GM23338 (cell line): ENCODE measurements around the gene IMPA2.
A peak's percentile ranks its signal among the peaks of the same experiment; 100 is the strongest.

Source experiments
- CREB1 ChIP-seq: fragments of 250-450 bp; sonication (Bioruptor Pico); IDR thresholded peaks from 2 replicates; pipeline ENCODE4 v1.5.0; 2020; ENCODE audit warnings: low read depth, mild to moderate bottlenecking, moderate library complexity
- EZH2 ChIP-seq: fragments of 200-600 bp; sonication (generic); IDR thresholded peaks from one replicate; pipeline ENCODE4 v1.8.0; 2017; ENCODE audit warnings: antibody characterized with exemption, mild to moderate bottlenecking, low read depth; ENCODE audit not compliant: unreplicated experiment
- EZH2phosphoT487 ChIP-seq: fragments of 200-600 bp; sonication (generic); IDR thresholded peaks from one replicate; pipeline ENCODE4 v1.8.1; 2018; ENCODE audit warnings: antibody characterized with exemption; ENCODE audit not compliant: unreplicated experiment
- POLR2AphosphoS5 ChIP-seq: IDR thresholded peaks from 2 replicates; pipeline ENCODE4 v1.6.1; 2016; ENCODE audit warnings: antibody characterized with exemption, low read depth
- TF ChIP-seq, protein P1 (sequence below), 2 experiments: fragments of 200-600 bp in 1 of 2; sonication (generic) in 1 of 2; conservative IDR thresholded peaks; 2 replicates each; pipeline versions ENCODE4 v1.5.1 to v1.6.1; 2016 to 2017; ENCODE audit warnings: antibody characterized with exemption in 2 of 2, low read depth in 2 of 2, mild to moderate bottlenecking in 2 of 2, moderate library complexity in 1 of 2
- TF ChIP-seq, protein P2 (sequence below): IDR thresholded peaks from one replicate; pipeline ENCODE4 v1.6.1; 2018; ENCODE audit warnings: antibody characterized with exemption; ENCODE audit not compliant: unreplicated experiment
- TF ChIP-seq, protein P3 (sequence below): IDR thresholded peaks from 2 replicates; pipeline ENCODE4 v1.6.1; 2016; ENCODE audit warnings: antibody characterized with exemption

DNA sequence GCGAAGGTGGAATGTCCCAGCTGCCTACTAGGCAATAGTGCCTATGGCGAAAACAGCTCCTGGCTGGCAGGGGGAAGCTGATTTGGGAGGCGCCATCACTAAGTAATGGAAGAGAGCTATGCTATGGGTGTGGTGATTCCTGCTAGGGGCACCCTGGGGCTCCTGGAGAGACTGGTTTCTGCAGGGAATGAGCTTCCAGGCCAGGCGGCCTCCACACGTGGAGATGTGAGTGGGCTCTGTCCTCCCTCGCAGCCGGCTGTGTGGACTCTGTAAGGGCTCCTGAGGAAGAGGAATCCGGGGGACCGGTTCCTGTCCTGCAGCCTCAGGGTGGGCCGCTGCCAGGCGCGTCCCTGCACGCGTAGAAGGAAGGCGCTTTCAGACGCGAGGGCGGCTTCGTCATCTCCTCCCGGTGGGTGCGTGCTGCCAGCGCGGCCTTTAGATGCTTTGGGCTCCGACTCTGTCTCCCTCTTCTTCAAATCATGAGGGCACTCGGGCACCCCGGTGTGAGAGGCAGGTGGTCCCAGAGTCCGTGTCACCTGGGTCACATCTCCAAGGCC, 56.9 kb downstream of the IMPA2 start:
- TF ChIP-seq, protein P1, sequence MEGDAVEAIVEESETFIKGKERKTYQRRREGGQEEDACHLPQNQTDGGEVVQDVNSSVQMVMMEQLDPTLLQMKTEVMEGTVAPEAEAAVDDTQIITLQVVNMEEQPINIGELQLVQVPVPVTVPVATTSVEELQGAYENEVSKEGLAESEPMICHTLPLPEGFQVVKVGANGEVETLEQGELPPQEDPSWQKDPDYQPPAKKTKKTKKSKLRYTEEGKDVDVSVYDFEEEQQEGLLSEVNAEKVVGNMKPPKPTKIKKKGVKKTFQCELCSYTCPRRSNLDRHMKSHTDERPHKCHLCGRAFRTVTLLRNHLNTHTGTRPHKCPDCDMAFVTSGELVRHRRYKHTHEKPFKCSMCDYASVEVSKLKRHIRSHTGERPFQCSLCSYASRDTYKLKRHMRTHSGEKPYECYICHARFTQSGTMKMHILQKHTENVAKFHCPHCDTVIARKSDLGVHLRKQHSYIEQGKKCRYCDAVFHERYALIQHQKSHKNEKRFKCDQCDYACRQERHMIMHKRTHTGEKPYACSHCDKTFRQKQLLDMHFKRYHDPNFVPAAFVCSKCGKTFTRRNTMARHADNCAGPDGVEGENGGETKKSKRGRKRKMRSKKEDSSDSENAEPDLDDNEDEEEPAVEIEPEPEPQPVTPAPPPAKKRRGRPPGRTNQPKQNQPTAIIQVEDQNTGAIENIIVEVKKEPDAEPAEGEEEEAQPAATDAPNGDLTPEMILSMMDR (conservative IDR thresholded peaks at IDR 0.05; ENCODE audit: low read depth in 2 of 2), result no peak
- TF ChIP-seq EZH2phosphoT487, result no peak
- no peak for TF ChIP-seq POLR2AphosphoS5
- TF ChIP-seq, protein P2, sequence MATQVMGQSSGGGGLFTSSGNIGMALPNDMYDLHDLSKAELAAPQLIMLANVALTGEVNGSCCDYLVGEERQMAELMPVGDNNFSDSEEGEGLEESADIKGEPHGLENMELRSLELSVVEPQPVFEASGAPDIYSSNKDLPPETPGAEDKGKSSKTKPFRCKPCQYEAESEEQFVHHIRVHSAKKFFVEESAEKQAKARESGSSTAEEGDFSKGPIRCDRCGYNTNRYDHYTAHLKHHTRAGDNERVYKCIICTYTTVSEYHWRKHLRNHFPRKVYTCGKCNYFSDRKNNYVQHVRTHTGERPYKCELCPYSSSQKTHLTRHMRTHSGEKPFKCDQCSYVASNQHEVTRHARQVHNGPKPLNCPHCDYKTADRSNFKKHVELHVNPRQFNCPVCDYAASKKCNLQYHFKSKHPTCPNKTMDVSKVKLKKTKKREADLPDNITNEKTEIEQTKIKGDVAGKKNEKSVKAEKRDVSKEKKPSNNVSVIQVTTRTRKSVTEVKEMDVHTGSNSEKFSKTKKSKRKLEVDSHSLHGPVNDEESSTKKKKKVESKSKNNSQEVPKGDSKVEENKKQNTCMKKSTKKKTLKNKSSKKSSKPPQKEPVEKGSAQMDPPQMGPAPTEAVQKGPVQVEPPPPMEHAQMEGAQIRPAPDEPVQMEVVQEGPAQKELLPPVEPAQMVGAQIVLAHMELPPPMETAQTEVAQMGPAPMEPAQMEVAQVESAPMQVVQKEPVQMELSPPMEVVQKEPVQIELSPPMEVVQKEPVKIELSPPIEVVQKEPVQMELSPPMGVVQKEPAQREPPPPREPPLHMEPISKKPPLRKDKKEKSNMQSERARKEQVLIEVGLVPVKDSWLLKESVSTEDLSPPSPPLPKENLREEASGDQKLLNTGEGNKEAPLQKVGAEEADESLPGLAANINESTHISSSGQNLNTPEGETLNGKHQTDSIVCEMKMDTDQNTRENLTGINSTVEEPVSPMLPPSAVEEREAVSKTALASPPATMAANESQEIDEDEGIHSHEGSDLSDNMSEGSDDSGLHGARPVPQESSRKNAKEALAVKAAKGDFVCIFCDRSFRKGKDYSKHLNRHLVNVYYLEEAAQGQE, result no peak
- TF ChIP-seq, protein P3, sequence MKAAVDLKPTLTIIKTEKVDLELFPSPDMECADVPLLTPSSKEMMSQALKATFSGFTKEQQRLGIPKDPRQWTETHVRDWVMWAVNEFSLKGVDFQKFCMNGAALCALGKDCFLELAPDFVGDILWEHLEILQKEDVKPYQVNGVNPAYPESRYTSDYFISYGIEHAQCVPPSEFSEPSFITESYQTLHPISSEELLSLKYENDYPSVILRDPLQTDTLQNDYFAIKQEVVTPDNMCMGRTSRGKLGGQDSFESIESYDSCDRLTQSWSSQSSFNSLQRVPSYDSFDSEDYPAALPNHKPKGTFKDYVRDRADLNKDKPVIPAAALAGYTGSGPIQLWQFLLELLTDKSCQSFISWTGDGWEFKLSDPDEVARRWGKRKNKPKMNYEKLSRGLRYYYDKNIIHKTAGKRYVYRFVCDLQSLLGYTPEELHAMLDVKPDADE, result no peak
- TF ChIP-seq CREB1, result peak; percentile 23; the same call in 1 of the 2 replicates
- peak; percentile 36 for TF ChIP-seq EZH2
